ENCODE data around the gene PLEKHM3.
"Not testable (repeated sequence)": the region's sequence is repeated elsewhere in the genome, so short reads cannot be mapped to it uniquely, and the experiment has no call there.

PLEKHM3 gene

DNA sequence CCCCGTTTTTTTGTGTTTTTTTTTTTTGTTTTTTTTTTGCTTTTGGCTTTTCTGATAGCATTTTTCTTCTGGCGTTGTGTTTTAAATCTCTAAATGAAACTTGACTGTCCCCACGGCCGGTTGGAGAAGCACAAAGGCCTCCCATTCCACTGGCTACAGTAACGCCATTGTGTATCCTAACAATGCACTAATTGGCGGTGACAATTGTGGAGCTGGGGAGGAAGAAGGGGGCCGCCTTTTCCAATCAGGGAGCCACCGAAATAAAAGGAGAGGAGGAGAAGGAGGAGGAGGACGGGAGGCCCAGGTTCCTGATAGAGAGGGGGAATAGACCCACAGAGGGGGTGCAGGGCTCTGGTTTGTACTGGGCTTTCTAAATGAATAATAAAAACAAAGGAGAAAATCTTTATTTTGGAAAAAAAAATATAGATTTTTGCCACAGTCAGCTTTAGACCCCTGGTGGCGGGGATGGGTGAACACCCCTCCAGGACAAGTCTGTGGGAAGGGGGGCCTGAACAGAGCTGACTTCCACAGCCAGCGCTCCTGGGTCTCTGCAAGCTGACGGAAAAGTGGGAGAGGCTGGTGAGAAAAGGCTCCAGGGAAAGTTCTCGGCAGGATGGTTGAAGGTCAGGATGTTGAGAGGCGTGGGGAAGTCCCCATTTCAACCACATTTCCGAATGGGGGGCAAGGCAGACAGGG is 212.0 kb downstream of the PLEKHM3 start:
- in situ Hi-C loops (cut with HindIII; ENCODE audit: low pct_ligation_motif_present, low sequenced_read_pairs): no loop called here
- Histone ChIP-seq H3K4me3 (ENCODE audit: low read depth, low read length) (no peak overlapping the region), H3K27ac (no peak overlapping the region), H3K27me3 (replicated peaks) (no peaks in the 10 kb centered on the region), H3K36me3 (replicated peaks) (no peaks in the 10 kb centered on the region)
- DNase-seq: no peak
- TF ChIP-seq CTCF (IDR thresholded peaks at IDR 0.05; ENCODE audit: low read depth, low read length, missing control alignments): peak; percentile 37

DNA sequence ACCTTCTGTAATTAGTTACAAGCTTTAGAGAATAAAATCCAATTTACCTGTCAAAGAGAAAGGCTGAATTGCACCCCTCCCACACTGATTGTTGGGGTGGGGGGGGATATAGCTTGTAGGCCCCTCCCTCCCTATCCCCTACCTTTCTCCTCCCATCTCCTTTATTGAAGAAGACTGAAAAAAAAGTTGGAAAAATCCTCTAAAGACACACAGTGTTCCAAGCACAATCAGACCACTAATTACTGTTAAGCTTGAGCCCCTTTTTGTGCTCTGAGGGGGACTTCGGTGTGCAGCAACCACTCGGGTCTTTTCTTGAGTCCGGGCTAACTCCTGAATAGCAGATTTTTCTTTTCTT is 212.6 kb downstream of the PLEKHM3 start:
- TF ChIP-seq CTCF (IDR thresholded peaks at IDR 0.05; ENCODE audit: low read depth, low read length, missing control alignments): no peak
- no peaks in the 10 kb centered on the region for H3K36me3 ChIP-seq (replicated peaks)
- no peak overlapping the region for H3K27ac ChIP-seq
- no peak overlapping the region for H3K4me3 ChIP-seq (ENCODE audit: low read depth, low read length)
- in situ Hi-C loops (cut with HindIII; ENCODE audit: low pct_ligation_motif_present, low sequenced_read_pairs): no loop called here
- DNase-seq: no peak
- no peaks in the 10 kb centered on the region for H3K27me3 ChIP-seq (replicated peaks)

DNA sequence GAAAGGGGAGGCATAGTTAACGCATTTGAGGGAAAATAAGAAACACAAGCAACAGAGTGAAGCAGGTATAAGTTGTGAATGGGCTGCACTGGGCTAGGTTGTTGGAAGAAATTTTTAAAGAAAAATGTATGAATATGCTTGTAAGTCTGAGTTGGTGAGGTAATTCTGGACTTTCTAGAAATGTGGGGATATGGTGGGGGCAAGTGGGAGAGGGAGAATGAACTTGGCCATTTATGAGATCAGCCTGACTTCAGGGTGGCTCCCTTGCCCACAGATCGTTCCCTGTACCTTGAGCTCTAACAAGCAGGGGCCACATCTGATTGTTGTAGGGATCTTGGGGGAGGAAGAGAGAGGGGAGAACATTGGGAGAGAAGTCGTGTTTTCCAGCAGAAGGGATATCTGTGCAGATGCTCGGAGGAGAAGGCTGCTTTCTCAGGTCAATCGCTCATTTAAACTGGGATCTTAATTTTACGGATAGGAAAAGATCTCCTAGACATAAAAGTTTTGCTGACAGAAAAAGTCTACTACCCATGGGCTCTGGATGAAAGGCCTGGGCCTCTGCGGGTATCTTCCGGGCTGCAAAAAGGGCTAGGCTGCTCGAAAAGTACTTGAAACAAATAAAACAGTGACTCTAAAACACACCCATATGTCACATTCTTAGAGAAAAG is 213.1 kb downstream of the PLEKHM3 start:
- no peak for DNase-seq
- in situ Hi-C loops (cut with HindIII; ENCODE audit: low pct_ligation_motif_present, low sequenced_read_pairs): no loop called here
- H3K27ac ChIP-seq: no peak overlapping the region

DNA sequence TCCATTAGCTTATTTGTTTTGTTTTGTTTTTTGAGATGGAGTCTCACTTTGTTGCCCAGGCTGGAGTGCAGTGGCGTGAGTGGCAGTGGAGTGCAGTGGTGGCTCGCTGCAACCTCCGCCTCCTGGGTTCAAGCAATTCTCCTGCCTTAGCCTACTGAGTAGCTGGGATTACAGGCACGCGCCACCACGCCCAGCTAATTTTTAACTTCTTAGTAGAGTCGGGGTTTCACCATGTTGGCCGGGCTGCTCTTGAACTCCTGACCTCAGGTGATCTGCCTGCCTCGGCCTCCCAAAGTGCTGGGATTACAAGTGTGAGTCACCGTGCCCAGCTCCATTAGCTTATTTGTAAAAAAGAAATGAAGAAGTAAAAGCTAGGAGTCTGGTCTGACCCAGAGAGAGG is 213.7 kb downstream of the PLEKHM3 start:
- H3K27me3 ChIP-seq (replicated peaks); H3K27ac ChIP-seq; in situ Hi-C loops (cut with HindIII; ENCODE audit: low pct_ligation_motif_present, low sequenced_read_pairs); DNase-seq; H3K36me3 ChIP-seq (replicated peaks); H3K4me3 ChIP-seq (ENCODE audit: low read depth, low read length): not testable (repeated sequence)

More for the DNA sequence above, 213.1 kb downstream of the PLEKHM3 start:
- Histone ChIP-seq H3K4me3 (ENCODE audit: low read depth, low read length) (no peak overlapping the region), H3K36me3 (replicated peaks) (no peaks in the 10 kb centered on the region), H3K27me3 (replicated peaks) (no peaks in the 10 kb centered on the region)
- no peak for TF ChIP-seq CTCF (IDR thresholded peaks at IDR 0.05; ENCODE audit: low read depth, low read length, missing control alignments)

GRCh38 chr2:207810200-207810788 is 215.0 kb downstream of the PLEKHM3 start:
- DNase-seq: no peak
- TF ChIP-seq CTCF (IDR thresholded peaks at IDR 0.05; ENCODE audit: low read depth, low read length, missing control alignments): no peak
- Histone ChIP-seq H3K4me3 (ENCODE audit: low read depth, low read length) (no peak overlapping the region), H3K27ac (no peak overlapping the region), H3K27me3 (replicated peaks) (no peaks in the 10 kb centered on the region), H3K36me3 (replicated peaks) (no peaks in the 10 kb centered on the region)
- in situ Hi-C loops (cut with HindIII; ENCODE audit: low pct_ligation_motif_present, low sequenced_read_pairs): no loop called here

- DNase-seq: no peak
- Histone ChIP-seq H3K27ac (no peak overlapping the region), H3K4me3 (ENCODE audit: low read depth, low read length) (no peak overlapping the region), H3K27me3 (replicated peaks) (no peaks in the 10 kb centered on the region), H3K36me3 (replicated peaks) (no peaks in the 10 kb centered on the region)
- in situ Hi-C loops (cut with HindIII; ENCODE audit: low pct_ligation_motif_present, low sequenced_read_pairs): no loop called here
- TF ChIP-seq CTCF (IDR thresholded peaks at IDR 0.05; ENCODE audit: low read depth, low read length, missing control alignments): no peak
Measured at GRCh38 chr2:207808119-207808518, 217.2 kb downstream of the PLEKHM3 start.

Measured in brain microvascular endothelial cell (primary cell).